ENCODE results near the gene DNAJB11.
"Not testable (repeated sequence)": the region's sequence is repeated elsewhere in the genome, so short reads cannot be mapped to it uniquely, and the experiment has no call there.

Gene DNAJB11

GRCh38 chr3:186617036-186617946, 46.8 kb downstream of the DNAJB11 start:
- DNase-seq (ENCODE audit: low read depth in 2 of 2), result peak; percentile 67 to 75

- DNase-seq (ENCODE audit: low read depth in 2 of 2), result no peak
Observed at GRCh38 chr3:186618318-186618938, 47.9 kb downstream of the DNAJB11 start.

GRCh38 chr3:186619787-186620212, 49.3 kb downstream of the DNAJB11 start:
- no peak for DNase-seq (ENCODE audit: low read depth in 2 of 2)

- no peak for DNase-seq (ENCODE audit: low read depth in 2 of 2)
Observed at GRCh38 chr3:186620213-186621092, 49.9 kb downstream of the DNAJB11 start.

- DNase-seq (ENCODE audit: low read depth in 2 of 2), result no peak
Observed at GRCh38 chr3:186621894-186622650, 51.6 kb downstream of the DNAJB11 start.

GRCh38 chr3:186622651-186623310, 52.3 kb downstream of the DNAJB11 start:
- no peak for DNase-seq (ENCODE audit: low read depth in 2 of 2)

GRCh38 chr3:186624598-186624997, 54.1 kb downstream of the DNAJB11 start:
- DNase-seq (ENCODE audit: low read depth in 2 of 2), result no peak

GRCh38 chr3:186625600-186626042, 55.1 kb downstream of the DNAJB11 start:
- DNase-seq (ENCODE audit: low read depth in 2 of 2), result no peak

GRCh38 chr3:186626254-186626847, 55.8 kb downstream of the DNAJB11 start:
- DNase-seq (ENCODE audit: low read depth in 2 of 2), result no peak

- no peak for DNase-seq (ENCODE audit: low read depth in 2 of 2)
Observed at GRCh38 chr3:186627852-186628414, 57.4 kb downstream of the DNAJB11 start.

GRCh38 chr3:186628756-186629155, 58.2 kb downstream of the DNAJB11 start:
- DNase-seq (ENCODE audit: low read depth in 2 of 2), result no peak

- no peak for DNase-seq (ENCODE audit: low read depth in 2 of 2)
Observed at GRCh38 chr3:186630950-186631641, 60.6 kb downstream of the DNAJB11 start.

GRCh38 chr3:186633481-186633880, 63.0 kb downstream of the DNAJB11 start:
- DNase-seq (ENCODE audit: low read depth in 2 of 2), result no peak

- DNase-seq (ENCODE audit: low read depth in 2 of 2), result not testable (repeated sequence)
Observed at GRCh38 chr3:186634207-186634606, 63.7 kb downstream of the DNAJB11 start.
